Peyer's patch (tissue), 4 donors: ENCODE results near the gene DMC1. TPM values are rescaled to one million over a fixed set of nuclear protein-coding genes. Genes with fewer than 3 reads are reported as not detected.
"Not testable (repeated sequence)": the region's sequence is repeated elsewhere in the genome, so short reads cannot be mapped to it uniquely, and the experiment has no call there.

Experiments
- DNase-seq, 3 donors: peaks; one replicate each; pipeline ENCODE4 v3.0.0-alpha.2; 2017 to 2019
- H3K27ac ChIP-seq, 4 donors: fragments of 200-600 bp; sonication (generic); one replicate each; pipeline ENCODE4 v1.5.1; 2016 to 2019
- H3K27me3 ChIP-seq, 2 donors: fragments of 200-600 bp; sonication (generic); one replicate each; pipeline ENCODE4 v1.5.1; 2019
- H3K36me3 ChIP-seq, 3 donors: fragments of 200-600 bp; sonication (generic); one replicate each; pipeline ENCODE4 v1.5.1; 2016 to 2019
- H3K4me1 ChIP-seq, 4 donors: fragments of 200-600 bp; sonication (generic); one replicate each; pipeline ENCODE4 v1.5.1; 2016 to 2019
- H3K4me3 ChIP-seq, 4 donors: fragments of 200-600 bp; sonication (generic); 1 replicate in 3 of 4; 2 replicates in 1 of 4; pipeline ENCODE4 v1.5.1; 2016 to 2019; ENCODE audit warnings: mild to moderate bottlenecking in 1 of 4
- H3K9me3 ChIP-seq, 4 donors: fragments of 200-600 bp; sonication (generic); one replicate each; pipeline ENCODE4 v1.5.1; 2016 to 2019; ENCODE audit warnings: mild to moderate bottlenecking in 1 of 4
- POLR2A ChIP-seq, 2 donors: fragments of 450-650 bp; IDR thresholded peaks; one replicate each; pipeline ENCODE4 v1.5.1; 2017; ENCODE audit warnings: antibody characterized with exemption in 2 of 2, mild to moderate bottlenecking in 2 of 2, moderate library complexity in 2 of 2
- total RNA-seq, 4 donors: library from RNA; depleted of rRNA; stranded (reverse); fragments of >200 nt; gene quantifications; one replicate each; pipeline ENCODE4 v1.1.0, GENCODE V29; 2016
- TF ChIP-seq, protein P1 (sequence below), 6 experiments: fragments of 450-650 bp in 4 of 6; fragments of 200-600 bp in 2 of 6; sonication (generic) in 1 of 6; IDR thresholded peaks; one replicate each; pipeline ENCODE4 v1.5.1; 2017 to 2019; ENCODE audit warnings: antibody characterized with exemption in 6 of 6, mild to moderate bottlenecking in 3 of 6, moderate library complexity in 1 of 6

Gene DMC1, protein sequence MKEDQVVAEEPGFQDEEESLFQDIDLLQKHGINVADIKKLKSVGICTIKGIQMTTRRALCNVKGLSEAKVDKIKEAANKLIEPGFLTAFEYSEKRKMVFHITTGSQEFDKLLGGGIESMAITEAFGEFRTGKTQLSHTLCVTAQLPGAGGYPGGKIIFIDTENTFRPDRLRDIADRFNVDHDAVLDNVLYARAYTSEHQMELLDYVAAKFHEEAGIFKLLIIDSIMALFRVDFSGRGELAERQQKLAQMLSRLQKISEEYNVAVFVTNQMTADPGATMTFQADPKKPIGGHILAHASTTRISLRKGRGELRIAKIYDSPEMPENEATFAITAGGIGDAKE
- total RNA-seq, result 1 to 10 TPM in 1 of 4 donors, not detected in 3; 4.2 TPM

DNA sequence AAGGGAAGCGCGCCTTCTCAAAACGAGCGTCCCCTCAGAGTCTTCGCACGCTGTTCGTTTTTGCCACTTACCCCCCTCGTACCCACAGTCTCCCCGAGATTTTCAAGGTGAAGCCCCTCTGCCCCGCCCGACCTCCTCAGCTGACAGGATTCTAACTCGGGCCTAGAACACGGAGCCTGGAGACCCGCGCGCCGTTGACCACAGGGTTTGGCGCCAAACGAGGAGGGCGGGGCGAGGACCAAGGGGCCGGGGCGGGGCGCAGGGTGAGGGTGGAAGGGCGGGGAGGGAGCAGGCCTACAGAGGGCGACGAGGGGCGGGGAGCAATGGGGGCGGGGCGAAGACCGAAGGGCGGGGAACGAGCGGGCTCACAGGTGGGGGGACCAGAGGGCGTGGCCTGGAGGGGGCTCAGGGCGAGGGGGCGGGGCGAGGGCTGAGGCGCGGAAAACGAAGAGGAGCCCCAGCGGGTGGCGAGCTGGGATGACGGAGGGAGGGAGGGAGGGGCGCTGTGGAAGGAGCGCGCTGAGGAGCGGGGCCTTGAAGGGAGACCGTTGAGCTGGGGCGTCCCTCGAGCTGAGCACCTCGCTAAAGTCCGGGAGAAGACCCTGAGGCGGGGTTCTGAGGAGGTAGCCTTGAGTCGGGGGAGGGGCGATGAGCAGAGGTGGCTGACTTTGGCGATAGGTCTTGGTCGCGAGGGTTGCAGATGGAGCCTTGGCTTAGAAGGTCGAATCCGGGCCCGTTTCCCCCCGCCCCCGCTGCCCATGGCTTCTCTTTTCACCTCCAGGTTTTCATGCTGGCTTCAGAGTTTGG lies at the start of gene DMC1:
DMC1 (minus strand) TSS at position 212 of the 807 bp plus-strand sequence. CDS start 1,927 bp downstream, outside the sequence.
- Histone ChIP-seq H3K27me3 (no peaks in the 10 kb centered on the region), H3K9me3 (no peaks in the 10 kb centered on the region), H3K4me3 (peak within 1 kb of the TSS; percentile 57 to 67 (median 62)), H3K36me3 (no peaks in the 10 kb centered on the region), H3K27ac (peak within 1 kb of the TSS; percentile 61 to 74 (median 69)), H3K4me1 (peaks cover 0 to 15% (median 7%) of the 10 kb centered on the region in 4 donors)
- TF ChIP-seq POLR2A (IDR thresholded peaks at IDR 0.05), result no peak
- TF ChIP-seq, protein P1, sequence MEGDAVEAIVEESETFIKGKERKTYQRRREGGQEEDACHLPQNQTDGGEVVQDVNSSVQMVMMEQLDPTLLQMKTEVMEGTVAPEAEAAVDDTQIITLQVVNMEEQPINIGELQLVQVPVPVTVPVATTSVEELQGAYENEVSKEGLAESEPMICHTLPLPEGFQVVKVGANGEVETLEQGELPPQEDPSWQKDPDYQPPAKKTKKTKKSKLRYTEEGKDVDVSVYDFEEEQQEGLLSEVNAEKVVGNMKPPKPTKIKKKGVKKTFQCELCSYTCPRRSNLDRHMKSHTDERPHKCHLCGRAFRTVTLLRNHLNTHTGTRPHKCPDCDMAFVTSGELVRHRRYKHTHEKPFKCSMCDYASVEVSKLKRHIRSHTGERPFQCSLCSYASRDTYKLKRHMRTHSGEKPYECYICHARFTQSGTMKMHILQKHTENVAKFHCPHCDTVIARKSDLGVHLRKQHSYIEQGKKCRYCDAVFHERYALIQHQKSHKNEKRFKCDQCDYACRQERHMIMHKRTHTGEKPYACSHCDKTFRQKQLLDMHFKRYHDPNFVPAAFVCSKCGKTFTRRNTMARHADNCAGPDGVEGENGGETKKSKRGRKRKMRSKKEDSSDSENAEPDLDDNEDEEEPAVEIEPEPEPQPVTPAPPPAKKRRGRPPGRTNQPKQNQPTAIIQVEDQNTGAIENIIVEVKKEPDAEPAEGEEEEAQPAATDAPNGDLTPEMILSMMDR (IDR thresholded peaks at IDR 0.05), result no peak
- peak; percentile 95 to 99 (median 98) for DNase-seq

DNA sequence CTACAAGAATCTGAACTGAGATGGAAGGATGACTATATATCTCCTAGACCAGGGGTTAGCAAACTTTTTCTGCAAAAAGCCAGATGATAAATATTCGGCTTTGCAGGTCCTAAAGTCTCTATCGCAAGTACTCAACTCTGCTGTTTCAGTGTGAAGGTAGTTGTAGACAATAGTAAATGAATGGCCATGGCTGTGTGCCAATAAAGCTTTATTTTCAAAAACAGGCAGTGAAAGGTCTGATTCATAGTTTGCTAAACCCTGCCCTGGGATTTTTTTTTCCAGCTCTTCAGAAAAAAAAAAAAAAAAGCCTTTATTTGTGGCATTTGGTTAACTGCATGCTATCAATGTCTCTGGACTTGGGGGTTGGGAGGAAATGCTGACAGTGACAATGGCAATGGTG lies 48.7 kb upstream of the DMC1 start:
- Histone ChIP-seq H3K4me3 (no peak overlapping the region), H3K4me1 (no peaks in the 10 kb centered on the region), H3K36me3 (no peaks in the 10 kb centered on the region), H3K27me3 (no peaks in the 10 kb centered on the region), H3K9me3 (peaks cover 0 to 3% (median 0%) of the 10 kb centered on the region in 4 donors), H3K27ac (no peak overlapping the region)
- DNase-seq, result no peak
- TF ChIP-seq, protein P1 (IDR thresholded peaks at IDR 0.05), result no peak
- no peak for TF ChIP-seq POLR2A (IDR thresholded peaks at IDR 0.05)

DNA sequence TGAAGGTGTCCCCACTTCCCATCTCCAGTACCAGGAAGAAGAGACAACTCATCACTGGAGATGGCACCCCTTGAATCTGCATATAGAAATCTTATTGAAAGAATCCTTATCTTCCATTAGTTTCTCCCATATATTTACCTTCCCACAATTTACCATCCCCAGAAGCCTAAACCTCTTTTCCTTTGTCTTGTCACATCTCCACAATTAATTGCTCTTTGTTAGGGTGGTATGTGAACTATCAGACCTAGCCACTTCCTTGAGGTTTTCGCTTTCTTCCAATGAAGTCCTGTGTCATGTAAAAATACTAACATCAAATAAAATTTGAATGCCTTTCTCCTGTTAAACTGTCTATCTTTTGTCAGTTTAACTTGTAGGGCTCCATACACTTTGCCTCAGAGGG lies 48.3 kb upstream of the DMC1 start:
- no peak for DNase-seq
- Histone ChIP-seq H3K4me3 (no peak overlapping the region), H3K4me1 (no peaks in the 10 kb centered on the region), H3K27me3 (no peaks in the 10 kb centered on the region), H3K9me3 (peaks cover 0 to 3% (median 0%) of the 10 kb centered on the region in 4 donors), H3K27ac (no peak overlapping the region), H3K36me3 (no peaks in the 10 kb centered on the region)
- no peak for TF ChIP-seq POLR2A (IDR thresholded peaks at IDR 0.05)
- TF ChIP-seq, protein P1 (IDR thresholded peaks at IDR 0.05), result no peak

DNA sequence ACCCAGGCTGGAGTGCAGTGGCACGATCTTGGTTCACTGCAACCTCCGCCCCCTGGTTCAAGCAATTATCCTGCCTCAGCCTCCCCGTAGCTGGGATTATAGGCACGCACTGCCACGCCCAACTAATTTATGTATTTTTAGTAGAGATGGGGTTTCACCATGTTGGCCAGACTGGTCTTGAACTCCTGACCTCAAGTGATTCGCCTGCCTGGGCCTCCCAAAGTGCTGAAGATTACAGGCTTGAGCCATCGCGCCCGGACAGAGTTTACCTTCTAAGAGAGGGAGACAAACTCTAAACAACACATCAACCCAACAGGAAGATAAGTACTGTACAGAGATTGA lies 45.1 kb upstream of the DMC1 start:
- not testable (repeated sequence) for H3K36me3 ChIP-seq, H3K27ac ChIP-seq, H3K9me3 ChIP-seq, H3K4me3 ChIP-seq, DNase-seq, H3K4me1 ChIP-seq, H3K27me3 ChIP-seq

DNA sequence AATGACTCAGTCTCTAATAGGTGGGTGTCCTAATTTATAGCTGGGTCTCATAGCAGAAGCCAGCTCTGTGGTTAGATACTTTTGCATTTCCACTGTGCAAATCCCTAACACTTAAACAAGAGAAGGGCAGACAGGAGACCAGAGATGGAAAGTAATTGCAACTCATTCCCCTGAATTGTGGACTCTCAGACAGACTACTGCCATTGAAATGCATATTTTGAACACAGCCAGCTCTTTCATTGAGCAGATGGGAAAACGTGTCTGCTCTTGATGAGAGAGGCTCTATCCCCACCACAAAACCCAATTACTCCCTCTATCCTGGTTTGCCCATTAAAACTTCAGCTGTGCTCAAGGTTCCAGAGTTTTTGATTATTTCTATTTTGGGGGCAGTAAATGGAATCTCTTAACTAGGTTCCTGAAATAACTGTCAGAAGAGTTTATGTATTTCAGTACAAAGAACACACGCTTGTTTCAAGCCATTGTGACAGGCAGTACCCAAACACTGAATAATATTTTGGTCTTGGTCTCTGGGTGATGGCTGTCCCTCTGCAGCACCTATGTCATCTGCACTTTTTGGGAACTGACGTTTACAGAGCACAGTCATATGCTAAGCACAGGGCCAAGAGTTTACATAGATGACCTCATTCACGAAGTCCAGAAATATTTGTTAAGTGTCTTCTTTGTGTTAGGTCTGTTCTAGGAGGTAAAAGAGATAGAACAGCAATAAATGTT lies 44.5 kb upstream of the DMC1 start:
- TF ChIP-seq, protein P1 (IDR thresholded peaks at IDR 0.05), result no peak
- TF ChIP-seq POLR2A (IDR thresholded peaks at IDR 0.05), result no peak
- no peak overlapping the region for H3K4me3 ChIP-seq
- H3K36me3 ChIP-seq, result no peaks in the 10 kb centered on the region
- no peaks in the 10 kb centered on the region for H3K4me1 ChIP-seq
- no peak overlapping the region for H3K27ac ChIP-seq
- peaks cover 0 to 3% (median 0%) of the 10 kb centered on the region in 4 donors for H3K9me3 ChIP-seq
- H3K27me3 ChIP-seq, result no peaks in the 10 kb centered on the region
- no peak for DNase-seq
